HepG2 (cell line): ENCODE data around the gene RTCA. TPM values are rescaled to one million over a fixed set of nuclear protein-coding genes. Genes with fewer than 3 reads are reported as not detected.

Experiments used
- ARNT2 ChIP-seq: sonication (generic); formaldehyde crosslinking; IDR thresholded peaks from 2 replicates; pipeline ENCODE4 v1.8.0; 2022; ENCODE audit warnings: mild to moderate bottlenecking, low read depth, missing genetic modification reagents, moderate library complexity
- BRCA1 ChIP-seq: sonication (generic); formaldehyde crosslinking; IDR thresholded peaks from 2 replicates; pipeline ENCODE4 v1.4.0; 2020; ENCODE audit warnings: missing genetic modification reagents
- ESRRA ChIP-seq: sonication (generic); formaldehyde crosslinking; IDR thresholded peaks from 2 replicates; pipeline ENCODE4 v1.5.1; 2020; ENCODE audit warnings: mild to moderate bottlenecking, low read depth, missing genetic modification reagents
- FOSL2 ChIP-seq: sonication (generic); formaldehyde crosslinking; IDR thresholded peaks from 2 replicates; pipeline ENCODE4 v1.4.0; 2020; ENCODE audit warnings: missing genetic modification reagents
- KDM4B ChIP-seq: sonication (generic); formaldehyde crosslinking; IDR thresholded peaks from 2 replicates; pipeline ENCODE4 v1.4.0; 2020; ENCODE audit warnings: missing genetic modification reagents
- MATR3 ChIP-seq: sonication (generic); formaldehyde crosslinking; IDR thresholded peaks from 2 replicates; pipeline ENCODE4 v1.4.0; 2020; ENCODE audit warnings: missing genetic modification reagents
- RXRB ChIP-seq: IDR thresholded peaks from 2 replicates; pipeline ENCODE4 v1.6.1; 2016; ENCODE audit warnings: borderline replicate concordance, missing genetic modification reagents, missing compliant biosample characterization
- SNAI1 ChIP-seq: sonication (generic); formaldehyde crosslinking; IDR thresholded peaks from 2 replicates; pipeline ENCODE4 v1.5.0; 2020; ENCODE audit warnings: mild to moderate bottlenecking, missing genetic modification reagents, borderline replicate concordance
- SOX6 ChIP-seq, 2 experiments: fragments of 450-650 bp in 1 of 2; sonication (generic) in 1 of 2; formaldehyde crosslinking in 1 of 2; IDR thresholded peaks; 2 replicates each; pipeline versions ENCODE4 v1.4.0 to v1.6.1; 2017 to 2020; ENCODE audit warnings: antibody characterized with exemption in 1 of 2, mild to moderate bottlenecking in 1 of 2, missing genetic modification reagents in 1 of 2
- ZNF124 ChIP-seq: sonication (generic); formaldehyde crosslinking; IDR thresholded peaks from 2 replicates; pipeline ENCODE4 v1.4.0; 2020; ENCODE audit warnings: missing genetic modification reagents
- ZNF749 ChIP-seq: sonication (generic); formaldehyde crosslinking; IDR thresholded peaks from 2 replicates; pipeline ENCODE4 v1.8.0; 2022; ENCODE audit warnings: mild to moderate bottlenecking, missing genetic modification reagents, moderate library complexity, borderline replicate concordance
- ZNF782 ChIP-seq: sonication (generic); formaldehyde crosslinking; IDR thresholded peaks from 2 replicates; pipeline ENCODE4 v1.4.0; 2020; ENCODE audit warnings: missing genetic modification reagents, mild to moderate bottlenecking, borderline replicate concordance
- polyA plus RNA-seq, 8 experiments: library from polyadenylated mRNA; depleted of rRNA in 3 of 8; stranded (reverse) in 7 of 8; unstranded in 1 of 8; fragments of >200 nt; fragmentation: Illumina TruSeq in 4 of 8; extraction: Trizol in 4 of 8; gene quantifications; 2 replicates each; pipeline versions ENCODE4 v1.2.1 to v1.2.3, GENCODE V29; 2011 to 2016; ENCODE audit warnings: low read depth in 4 of 8, missing spikeins in 1 of 8, mixed read lengths in 1 of 8; ENCODE audit not compliant: insufficient read depth in 1 of 8
- total RNA-seq, 5 experiments: library from RNA; depleted of rRNA; stranded (reverse); fragments of >200 nt; fragmentation: Illumina TruSeq; extraction: Trizol; gene quantifications; 2 replicates each; pipeline ENCODE4 v1.2.3, GENCODE V29; 2016; ENCODE audit warnings: low read depth in 1 of 5
- TF ChIP-seq, protein P1 (sequence below): sonication (generic); formaldehyde crosslinking; IDR thresholded peaks from 2 replicates; pipeline ENCODE4 v1.4.0; 2020; ENCODE audit warnings: mild to moderate bottlenecking, missing genetic modification reagents
- TF ChIP-seq, protein P2 (sequence below): sonication (generic); formaldehyde crosslinking; IDR thresholded peaks from 2 replicates; pipeline ENCODE4 v1.4.0; 2020; ENCODE audit warnings: missing genetic modification reagents
- TF ChIP-seq, protein P3 (sequence below): sonication (generic); formaldehyde crosslinking; IDR thresholded peaks from 2 replicates; pipeline ENCODE4 v1.4.0; 2020; ENCODE audit warnings: missing genetic modification reagents, borderline replicate concordance
- TF ChIP-seq, protein P4 (sequence below): sonication (generic); formaldehyde crosslinking; IDR thresholded peaks from 2 replicates; pipeline ENCODE4 v1.4.0; 2020; ENCODE audit warnings: missing genetic modification reagents

RTCA gene
- total and polyA plus RNA-seq, 2 of the 13 experiments (the other 11 are each of a cell fraction or from before 2014, with no cell fraction given): 22.7 to 31.0 TPM

DNA sequence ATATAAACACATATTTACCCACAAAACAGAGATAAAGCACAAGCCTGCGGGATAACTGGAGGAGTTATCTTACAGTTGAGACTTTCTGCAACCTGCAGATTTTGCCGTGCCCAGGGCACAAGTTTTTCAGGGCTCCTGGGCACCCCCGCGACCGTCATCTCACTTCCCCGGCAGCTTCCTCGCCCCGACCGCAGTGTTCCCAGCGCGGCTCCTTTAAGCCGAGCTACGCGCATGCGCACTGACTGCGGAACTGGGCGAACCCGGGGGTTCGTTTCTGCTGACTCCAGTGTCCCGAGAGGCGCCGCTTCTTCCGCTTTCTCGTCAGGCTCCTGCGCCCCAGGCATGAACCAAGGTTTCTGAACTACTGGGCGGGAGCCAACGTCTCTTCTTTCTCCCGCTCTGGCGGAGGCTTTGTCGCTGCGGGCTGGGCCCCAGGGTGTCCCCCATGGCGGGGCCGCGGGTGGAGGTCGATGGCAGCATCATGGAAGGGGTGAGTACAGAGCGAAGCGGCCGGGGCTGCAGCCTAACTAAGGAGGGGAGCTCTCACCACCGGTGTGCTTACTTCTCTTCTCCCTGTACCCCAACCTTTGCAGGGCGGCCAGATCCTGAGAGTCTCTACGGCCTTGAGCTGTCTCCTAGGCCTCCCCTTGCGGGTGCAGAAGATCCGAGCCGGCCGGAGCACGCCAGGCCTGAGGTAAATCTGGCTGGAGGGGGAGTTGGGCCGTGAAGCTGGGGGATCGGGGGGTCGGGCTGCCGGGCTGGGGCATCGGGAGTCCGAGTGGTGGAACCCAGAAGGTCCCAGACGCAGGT lies at the start of gene RTCA (continued):
- TF ChIP-seq, protein P1, sequence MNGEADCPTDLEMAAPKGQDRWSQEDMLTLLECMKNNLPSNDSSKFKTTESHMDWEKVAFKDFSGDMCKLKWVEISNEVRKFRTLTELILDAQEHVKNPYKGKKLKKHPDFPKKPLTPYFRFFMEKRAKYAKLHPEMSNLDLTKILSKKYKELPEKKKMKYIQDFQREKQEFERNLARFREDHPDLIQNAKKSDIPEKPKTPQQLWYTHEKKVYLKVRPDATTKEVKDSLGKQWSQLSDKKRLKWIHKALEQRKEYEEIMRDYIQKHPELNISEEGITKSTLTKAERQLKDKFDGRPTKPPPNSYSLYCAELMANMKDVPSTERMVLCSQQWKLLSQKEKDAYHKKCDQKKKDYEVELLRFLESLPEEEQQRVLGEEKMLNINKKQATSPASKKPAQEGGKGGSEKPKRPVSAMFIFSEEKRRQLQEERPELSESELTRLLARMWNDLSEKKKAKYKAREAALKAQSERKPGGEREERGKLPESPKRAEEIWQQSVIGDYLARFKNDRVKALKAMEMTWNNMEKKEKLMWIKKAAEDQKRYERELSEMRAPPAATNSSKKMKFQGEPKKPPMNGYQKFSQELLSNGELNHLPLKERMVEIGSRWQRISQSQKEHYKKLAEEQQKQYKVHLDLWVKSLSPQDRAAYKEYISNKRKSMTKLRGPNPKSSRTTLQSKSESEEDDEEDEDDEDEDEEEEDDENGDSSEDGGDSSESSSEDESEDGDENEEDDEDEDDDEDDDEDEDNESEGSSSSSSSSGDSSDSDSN (CRISPR knock-in tag): peak; percentile 79
- TF ChIP-seq SNAI1 (CRISPR knock-in tag): no peak
- no peak for TF ChIP-seq SOX6 (IDR thresholded peaks at IDR 0.05)
- TF ChIP-seq SOX6 (CRISPR knock-in tag; IDR thresholded peaks at IDR 0.05): peak; percentile 31; the same call in 1 of the 2 replicates
- TF ChIP-seq ESRRA (CRISPR knock-in tag): no peak
- no peak for TF ChIP-seq MATR3 (CRISPR knock-in tag)
- TF ChIP-seq ZNF782: no peak
- TF ChIP-seq, protein P2, sequence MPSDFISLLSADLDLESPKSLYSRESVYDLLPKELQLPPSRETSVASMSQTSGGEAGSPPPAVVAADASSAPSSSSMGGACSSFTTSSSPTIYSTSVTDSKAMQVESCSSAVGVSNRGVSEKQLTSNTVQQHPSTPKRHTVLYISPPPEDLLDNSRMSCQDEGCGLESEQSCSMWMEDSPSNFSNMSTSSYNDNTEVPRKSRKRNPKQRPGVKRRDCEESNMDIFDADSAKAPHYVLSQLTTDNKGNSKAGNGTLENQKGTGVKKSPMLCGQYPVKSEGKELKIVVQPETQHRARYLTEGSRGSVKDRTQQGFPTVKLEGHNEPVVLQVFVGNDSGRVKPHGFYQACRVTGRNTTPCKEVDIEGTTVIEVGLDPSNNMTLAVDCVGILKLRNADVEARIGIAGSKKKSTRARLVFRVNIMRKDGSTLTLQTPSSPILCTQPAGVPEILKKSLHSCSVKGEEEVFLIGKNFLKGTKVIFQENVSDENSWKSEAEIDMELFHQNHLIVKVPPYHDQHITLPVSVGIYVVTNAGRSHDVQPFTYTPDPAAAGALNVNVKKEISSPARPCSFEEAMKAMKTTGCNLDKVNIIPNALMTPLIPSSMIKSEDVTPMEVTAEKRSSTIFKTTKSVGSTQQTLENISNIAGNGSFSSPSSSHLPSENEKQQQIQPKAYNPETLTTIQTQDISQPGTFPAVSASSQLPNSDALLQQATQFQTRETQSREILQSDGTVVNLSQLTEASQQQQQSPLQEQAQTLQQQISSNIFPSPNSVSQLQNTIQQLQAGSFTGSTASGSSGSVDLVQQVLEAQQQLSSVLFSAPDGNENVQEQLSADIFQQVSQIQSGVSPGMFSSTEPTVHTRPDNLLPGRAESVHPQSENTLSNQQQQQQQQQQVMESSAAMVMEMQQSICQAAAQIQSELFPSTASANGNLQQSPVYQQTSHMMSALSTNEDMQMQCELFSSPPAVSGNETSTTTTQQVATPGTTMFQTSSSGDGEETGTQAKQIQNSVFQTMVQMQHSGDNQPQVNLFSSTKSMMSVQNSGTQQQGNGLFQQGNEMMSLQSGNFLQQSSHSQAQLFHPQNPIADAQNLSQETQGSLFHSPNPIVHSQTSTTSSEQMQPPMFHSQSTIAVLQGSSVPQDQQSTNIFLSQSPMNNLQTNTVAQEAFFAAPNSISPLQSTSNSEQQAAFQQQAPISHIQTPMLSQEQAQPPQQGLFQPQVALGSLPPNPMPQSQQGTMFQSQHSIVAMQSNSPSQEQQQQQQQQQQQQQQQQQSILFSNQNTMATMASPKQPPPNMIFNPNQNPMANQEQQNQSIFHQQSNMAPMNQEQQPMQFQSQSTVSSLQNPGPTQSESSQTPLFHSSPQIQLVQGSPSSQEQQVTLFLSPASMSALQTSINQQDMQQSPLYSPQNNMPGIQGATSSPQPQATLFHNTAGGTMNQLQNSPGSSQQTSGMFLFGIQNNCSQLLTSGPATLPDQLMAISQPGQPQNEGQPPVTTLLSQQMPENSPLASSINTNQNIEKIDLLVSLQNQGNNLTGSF (CRISPR knock-in tag): 0 out of 2 replicates have a peak, but pooled peaks have one; percentile 41
- peak; percentile 46; the same call in 1 of the 2 replicates for TF ChIP-seq ZNF124 (CRISPR knock-in tag)
- peak; percentile 26; the same call in 1 of the 2 replicates for TF ChIP-seq FOSL2 (CRISPR knock-in tag)
- TF ChIP-seq BRCA1 (CRISPR knock-in tag): peak; percentile 82; the same call in 1 of the 2 replicates
- TF ChIP-seq, protein P3, sequence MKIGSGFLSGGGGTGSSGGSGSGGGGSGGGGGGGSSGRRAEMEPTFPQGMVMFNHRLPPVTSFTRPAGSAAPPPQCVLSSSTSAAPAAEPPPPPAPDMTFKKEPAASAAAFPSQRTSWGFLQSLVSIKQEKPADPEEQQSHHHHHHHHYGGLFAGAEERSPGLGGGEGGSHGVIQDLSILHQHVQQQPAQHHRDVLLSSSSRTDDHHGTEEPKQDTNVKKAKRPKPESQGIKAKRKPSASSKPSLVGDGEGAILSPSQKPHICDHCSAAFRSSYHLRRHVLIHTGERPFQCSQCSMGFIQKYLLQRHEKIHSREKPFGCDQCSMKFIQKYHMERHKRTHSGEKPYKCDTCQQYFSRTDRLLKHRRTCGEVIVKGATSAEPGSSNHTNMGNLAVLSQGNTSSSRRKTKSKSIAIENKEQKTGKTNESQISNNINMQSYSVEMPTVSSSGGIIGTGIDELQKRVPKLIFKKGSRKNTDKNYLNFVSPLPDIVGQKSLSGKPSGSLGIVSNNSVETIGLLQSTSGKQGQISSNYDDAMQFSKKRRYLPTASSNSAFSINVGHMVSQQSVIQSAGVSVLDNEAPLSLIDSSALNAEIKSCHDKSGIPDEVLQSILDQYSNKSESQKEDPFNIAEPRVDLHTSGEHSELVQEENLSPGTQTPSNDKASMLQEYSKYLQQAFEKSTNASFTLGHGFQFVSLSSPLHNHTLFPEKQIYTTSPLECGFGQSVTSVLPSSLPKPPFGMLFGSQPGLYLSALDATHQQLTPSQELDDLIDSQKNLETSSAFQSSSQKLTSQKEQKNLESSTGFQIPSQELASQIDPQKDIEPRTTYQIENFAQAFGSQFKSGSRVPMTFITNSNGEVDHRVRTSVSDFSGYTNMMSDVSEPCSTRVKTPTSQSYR: no peak
- no peak for TF ChIP-seq ZNF749
- TF ChIP-seq, protein P4, sequence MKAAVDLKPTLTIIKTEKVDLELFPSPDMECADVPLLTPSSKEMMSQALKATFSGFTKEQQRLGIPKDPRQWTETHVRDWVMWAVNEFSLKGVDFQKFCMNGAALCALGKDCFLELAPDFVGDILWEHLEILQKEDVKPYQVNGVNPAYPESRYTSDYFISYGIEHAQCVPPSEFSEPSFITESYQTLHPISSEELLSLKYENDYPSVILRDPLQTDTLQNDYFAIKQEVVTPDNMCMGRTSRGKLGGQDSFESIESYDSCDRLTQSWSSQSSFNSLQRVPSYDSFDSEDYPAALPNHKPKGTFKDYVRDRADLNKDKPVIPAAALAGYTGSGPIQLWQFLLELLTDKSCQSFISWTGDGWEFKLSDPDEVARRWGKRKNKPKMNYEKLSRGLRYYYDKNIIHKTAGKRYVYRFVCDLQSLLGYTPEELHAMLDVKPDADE (CRISPR knock-in tag): no peak
- 0 out of 2 replicates have a peak, but pooled peaks have one; percentile 42 for TF ChIP-seq RXRB (CRISPR knock-in tag)
- TF ChIP-seq KDM4B (CRISPR knock-in tag): peak; percentile 32; the same call in 1 of the 2 replicates
- peak; percentile 37; the same call in 1 of the 2 replicates for TF ChIP-seq ARNT2 (CRISPR knock-in tag)
